Vagina (tissue), 2 donors: ENCODE results near the gene UBE2V1. TPM values are rescaled to one million over a fixed set of nuclear protein-coding genes. Genes with fewer than 3 reads are reported as not detected.

Experiments used
- DNase-seq, 2 donors: peaks; one replicate each; pipeline ENCODE4 v3.0.0-alpha.2; 2017; ENCODE audit errors: extremely low spot score in 2 of 2
- H3K27ac ChIP-seq: fragments of 200-600 bp; sonication (generic); one replicate; pipeline ENCODE4 v1.5.1; 2019
- H3K27me3 ChIP-seq: fragments of 200-600 bp; sonication (generic); one replicate; pipeline ENCODE4 v1.5.1; 2019
- H3K36me3 ChIP-seq, 2 donors: fragments of 200-600 bp; sonication (generic); one replicate each; pipeline ENCODE4 v1.5.1; 2017 to 2019
- H3K4me1 ChIP-seq: fragments of 200-600 bp; sonication (generic); one replicate; pipeline ENCODE4 v1.5.1; 2019
- H3K4me3 ChIP-seq, 2 donors: fragments of 200-600 bp; sonication (generic); 1 replicate in 1 of 2; 2 replicates in 1 of 2; pipeline ENCODE4 v1.5.1; 2016 to 2019
- H3K9me3 ChIP-seq: fragments of 200-600 bp; sonication (generic); one replicate; pipeline ENCODE4 v1.5.1; 2019
- CTCF ChIP-seq, 3 experiments: fragments of 450-650 bp in 2 of 3; fragments of 200-600 bp in 1 of 3; sonication (generic) in 1 of 3; IDR thresholded peaks; one replicate each; pipeline ENCODE4 v1.5.1; 2017 to 2019; ENCODE audit warnings: antibody characterized with exemption in 3 of 3, mild to moderate bottlenecking in 2 of 3, moderate library complexity in 2 of 3
- POLR2A ChIP-seq, 2 donors: fragments of 450-650 bp; IDR thresholded peaks; one replicate each; pipeline ENCODE4 v1.6.1; 2017; ENCODE audit warnings: antibody characterized with exemption in 2 of 2, mild to moderate bottlenecking in 2 of 2, moderate library complexity in 2 of 2
- POLR2AphosphoS5 ChIP-seq, 2 donors: sonication (generic); formaldehyde crosslinking; IDR thresholded peaks; one replicate each; pipeline ENCODE4 v1.9.0; 2017; ENCODE audit warnings: antibody characterized with exemption in 2 of 2, mild to moderate bottlenecking in 2 of 2, low read depth in 1 of 2; ENCODE audit not compliant: insufficient read depth in 1 of 2
- intact Hi-C: fragments of 100-400 bp; cut with DNase I; formaldehyde crosslinking; loops from one replicate; pipeline ENCODE4 v1.15.1; 2023
- total RNA-seq: library from RNA; depleted of rRNA; stranded (reverse); fragments of >200 nt; gene quantifications from one replicate; pipeline ENCODE4 v1.2.3, GENCODE V29; 2016

Gene UBE2V1
- total RNA-seq, 1 donor from 2014 or later = 74.2 TPM

DNA sequence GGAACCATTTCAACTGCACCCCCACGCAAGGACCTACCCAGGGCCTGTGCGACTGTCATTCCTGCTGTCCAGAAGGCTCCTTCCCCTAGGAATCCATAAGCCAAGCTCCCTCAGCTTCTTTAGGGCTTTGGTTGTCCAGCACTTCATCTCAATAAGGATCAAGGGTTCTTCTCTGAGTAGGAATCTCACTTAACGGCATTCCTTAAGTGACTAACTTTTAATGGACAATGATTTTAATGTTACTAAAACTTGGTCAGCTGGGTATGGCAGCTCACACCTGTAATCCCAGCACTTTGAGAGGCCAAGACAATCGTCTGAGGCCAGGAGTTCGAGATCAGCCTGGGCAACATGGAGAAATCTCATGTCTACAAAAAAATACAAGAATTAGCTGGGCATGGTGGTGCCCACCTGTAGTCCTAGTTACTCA lies 13.4 kb downstream of the UBE2V1 start:
- peaks cover 74% of the 10 kb centered on the region for H3K4me1 ChIP-seq

GRCh38 chr20:50099113-50099512 lies 13.8 kb downstream of the UBE2V1 start:
- intact Hi-C loops = no loop called here
- no peak overlapping the region for H3K4me3 ChIP-seq
- no peaks in the 10 kb centered on the region for H3K27me3 ChIP-seq
- peaks cover 73% of the 10 kb centered on the region for H3K4me1 ChIP-seq
- H3K36me3 ChIP-seq = peaks cover 0 to 24% of the 10 kb centered on the region in 2 donors
- DNase-seq = no peak
- H3K9me3 ChIP-seq = no peaks in the 10 kb centered on the region
- H3K27ac ChIP-seq = no peak overlapping the region
- TF ChIP-seq CTCF (IDR thresholded peaks at IDR 0.05) (no peak), POLR2A (IDR thresholded peaks at IDR 0.05) (no peak), POLR2AphosphoS5 (IDR thresholded peaks at IDR 0.05; ENCODE audit: insufficient read depth in 1 of 2, low read depth in 1 of 2) (no peak)

More for the DNA sequence above, 13.4 kb downstream of the UBE2V1 start:
- intact Hi-C loops = no loop called here
- Histone ChIP-seq H3K27ac (no peak overlapping the region), H3K36me3 (peaks cover 0 to 21% of the 10 kb centered on the region in 2 donors), H3K9me3 (no peaks in the 10 kb centered on the region), H3K4me3 (no peak overlapping the region), H3K27me3 (no peaks in the 10 kb centered on the region)
- TF ChIP-seq POLR2AphosphoS5 (IDR thresholded peaks at IDR 0.05; ENCODE audit: insufficient read depth in 1 of 2, low read depth in 1 of 2) (no peak), CTCF (IDR thresholded peaks at IDR 0.05) (no peak), POLR2A (IDR thresholded peaks at IDR 0.05) (no peak)
- DNase-seq = no peak

GRCh38 chr20:50098259-50098658 lies 14.7 kb downstream of the UBE2V1 start:
- DNase-seq = no peak
- Histone ChIP-seq H3K4me3 (no peak overlapping the region), H3K9me3 (no peaks in the 10 kb centered on the region), H3K36me3 (peaks cover 0 to 29% of the 10 kb centered on the region in 2 donors), H3K27ac (no peak overlapping the region), H3K4me1 (peaks cover 65% of the 10 kb centered on the region), H3K27me3 (no peaks in the 10 kb centered on the region)
- TF ChIP-seq POLR2A (IDR thresholded peaks at IDR 0.05) (no peak), CTCF (IDR thresholded peaks at IDR 0.05) (no peak), POLR2AphosphoS5 (IDR thresholded peaks at IDR 0.05; ENCODE audit: insufficient read depth in 1 of 2, low read depth in 1 of 2) (no peak)
- intact Hi-C loops = no loop called here

- TF ChIP-seq CTCF (IDR thresholded peaks at IDR 0.05) = no peak
- TF ChIP-seq POLR2AphosphoS5 (IDR thresholded peaks at IDR 0.05; ENCODE audit: insufficient read depth in 1 of 2, low read depth in 1 of 2) = no peak
- TF ChIP-seq POLR2A (IDR thresholded peaks at IDR 0.05) = no peak
- Histone ChIP-seq H3K4me3 (no peak overlapping the region), H3K4me1 (peaks cover 61% of the 10 kb centered on the region), H3K9me3 (no peaks in the 10 kb centered on the region), H3K27me3 (no peaks in the 10 kb centered on the region), H3K27ac (no peak overlapping the region), H3K36me3 (peaks cover 0 to 30% of the 10 kb centered on the region in 2 donors)
- intact Hi-C loops = no loop called here
- no peak for DNase-seq
Measured at GRCh38 chr20:50097843-50098242, 15.1 kb downstream of the UBE2V1 start.

DNA sequence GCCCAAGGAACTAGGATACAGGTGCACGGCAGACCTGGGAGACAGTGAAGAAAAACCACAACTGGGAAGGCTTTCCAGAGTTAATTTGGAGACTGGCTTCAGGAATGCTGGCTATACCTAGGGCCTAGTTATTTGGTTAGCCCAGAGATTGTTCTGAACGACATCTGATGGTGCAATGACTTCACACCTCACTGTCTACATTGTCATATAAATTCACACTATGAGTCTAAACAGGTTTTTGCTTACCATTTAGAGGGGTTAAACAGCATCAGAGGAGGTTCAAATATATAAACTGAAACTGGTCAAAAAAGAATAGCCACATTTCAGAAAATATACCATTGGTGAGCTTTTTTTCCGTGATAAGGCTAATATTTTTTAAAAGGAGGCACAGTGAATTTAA lies 16.7 kb downstream of the UBE2V1 start:
- DNase-seq = no peak
- H3K27ac ChIP-seq = no peak overlapping the region
- intact Hi-C loops = no loop called here
- H3K4me3 ChIP-seq = no peak overlapping the region
- H3K4me1 ChIP-seq = peaks cover 53% of the 10 kb centered on the region
- H3K9me3 ChIP-seq = no peaks in the 10 kb centered on the region
- TF ChIP-seq POLR2AphosphoS5 (IDR thresholded peaks at IDR 0.05; ENCODE audit: insufficient read depth in 1 of 2, low read depth in 1 of 2) (no peak), CTCF (IDR thresholded peaks at IDR 0.05) (no peak), POLR2A (IDR thresholded peaks at IDR 0.05) (no peak)
- no peaks in the 10 kb centered on the region for H3K27me3 ChIP-seq
- peaks cover 0 to 35% of the 10 kb centered on the region in 2 donors for H3K36me3 ChIP-seq
